K562 (cell line): ENCODE results near the gene BMP6. TPM values are rescaled to one million over a fixed set of nuclear protein-coding genes. Genes with fewer than 3 reads are reported as not detected.

Experiments used
- BRCA1 ChIP-seq, 2 experiments: fragments of 450-650 bp in 1 of 2; sonication (generic) in 1 of 2; formaldehyde crosslinking in 1 of 2; IDR thresholded peaks; 2 replicates each; pipeline versions ENCODE4 v1.5.0 to v1.6.1; 2017 to 2020; ENCODE audit warnings: mild to moderate bottlenecking in 1 of 2, missing genetic modification reagents in 1 of 2
- CBX8 ChIP-seq: fragments of 200-600 bp; sonication (generic); IDR thresholded peaks from 2 replicates; pipeline ENCODE4 v1.6.1; 2012; ENCODE audit warnings: borderline replicate concordance, mixed run types, low read depth, mild to moderate bottlenecking, moderate library complexity, mixed read lengths, low read length, control low read depth, inconsistent platforms; ENCODE audit not compliant: poor library complexity, severe bottlenecking; ENCODE audit errors: extremely low read depth
- CEBPB ChIP-seq: fragments of 450-650 bp; IDR thresholded peaks from 2 replicates; pipeline ENCODE4 v1.6.1; 2016; ENCODE audit warnings: missing genetic modification characterization, missing compliant biosample characterization
- ELF4 ChIP-seq: fragments of 450-650 bp; formaldehyde crosslinking; IDR thresholded peaks from 2 replicates; pipeline ENCODE4 v1.4.0; 2022; ENCODE audit warnings: missing genetic modification characterization
- GTF2E2 ChIP-seq: fragments of 200-800 bp; sonication (Bioruptor generic); IDR thresholded peaks from 2 replicates; pipeline ENCODE4 v1.6.1; 2016; ENCODE audit warnings: missing genetic modification characterization, missing compliant biosample characterization
- MECOM ChIP-seq: fragments of 250-450 bp; sonication (Bioruptor Pico); IDR thresholded peaks from 2 replicates; pipeline ENCODE4 v1.8.0; 2022; ENCODE audit warnings: inconsistent platforms
- MEF2A ChIP-seq: IDR thresholded peaks from 2 replicates; pipeline ENCODE4 v1.6.1; 2011; ENCODE audit warnings: low read depth, mild to moderate bottlenecking, low read length, moderate library complexity; ENCODE audit not compliant: control insufficient read depth
- NCOA1 ChIP-seq: fragments of 450-650 bp; IDR thresholded peaks from 2 replicates; pipeline ENCODE4 v1.6.1; 2016; ENCODE audit warnings: low read depth
- RBBP5 ChIP-seq: fragments of 200-600 bp; sonication (generic); IDR thresholded peaks from 2 replicates; pipeline ENCODE4 v1.6.1; 2012; ENCODE audit warnings: borderline replicate concordance, mild to moderate bottlenecking, low read length, control low read depth, inconsistent platforms; ENCODE audit not compliant: insufficient read depth, poor library complexity, severe bottlenecking
- RBM34 ChIP-seq: fragments of 200-400 bp; formaldehyde crosslinking; IDR thresholded peaks from 2 replicates; pipeline ENCODE4 v1.6.1; 2018; ENCODE audit warnings: low read length, borderline replicate concordance; ENCODE audit not compliant: insufficient read depth
- SAFB ChIP-seq: fragments of 200-400 bp; formaldehyde crosslinking; IDR thresholded peaks from 2 replicates; pipeline ENCODE4 v1.6.1; 2017; ENCODE audit warnings: low read depth, low read length, borderline replicate concordance
- SMAD1 ChIP-seq: fragments of 150-350 bp; IDR thresholded peaks from 2 replicates; pipeline ENCODE4 v1.6.1; 2014; ENCODE audit warnings: low read length, low read depth; ENCODE audit not compliant: partially characterized antibody
- SMAD2 ChIP-seq: fragments of 150-350 bp; IDR thresholded peaks from 2 replicates; pipeline ENCODE4 v1.6.1; 2014; ENCODE audit warnings: low read depth, mild to moderate bottlenecking, low read length
- SMC3 ChIP-seq: conservative IDR thresholded peaks from 2 replicates; pipeline ENCODE4 v1.6.1; 2011; ENCODE audit warnings: low read depth, low read length, improper control_type of control experiment; ENCODE audit not compliant: insufficient read depth
- SRSF3 ChIP-seq: fragments of 200-400 bp; formaldehyde crosslinking; IDR thresholded peaks from 2 replicates; pipeline ENCODE4 v1.6.1; 2016; ENCODE audit warnings: mild to moderate bottlenecking, low read length, moderate library complexity; ENCODE audit not compliant: insufficient read depth
- ZBED1 ChIP-seq: IDR thresholded peaks from 2 replicates; pipeline ENCODE4 v1.6.1; 2014
- ZBTB8A ChIP-seq: fragments of 450-650 bp; IDR thresholded peaks from 2 replicates; pipeline ENCODE4 v1.6.1; 2018; ENCODE audit warnings: mild to moderate bottlenecking, moderate library complexity; ENCODE audit not compliant: partially characterized antibody
- ZNF217 ChIP-seq: sonication (generic); formaldehyde crosslinking; IDR thresholded peaks from 2 replicates; pipeline ENCODE4 v1.8.0; 2022; ENCODE audit warnings: mild to moderate bottlenecking, missing genetic modification reagents
- ZNF699 ChIP-seq: fragments of 250-450 bp; sonication (Bioruptor Pico); IDR thresholded peaks from 2 replicates; pipeline ENCODE4 v1.8.0; 2021; ENCODE audit warnings: mild to moderate bottlenecking, moderate library complexity; ENCODE audit not compliant: insufficient replicate concordance
- polyA plus RNA-seq, 8 experiments: library from polyadenylated mRNA; depleted of rRNA in 4 of 8; stranded (reverse) in 5 of 8; unstranded in 3 of 8; fragments of >200 nt; fragmentation: Nextera tagmentation in 2 of 8; fragmentation: Illumina TruSeq in 1 of 8; extraction: Ambion mirVana in 2 of 8; extraction: Trizol in 1 of 8; gene quantifications; 2 replicates each; pipeline versions ENCODE4 v1.2.1 to v1.2.3, GENCODE V29; 2011 to 2014; ENCODE audit warnings: inconsistent platforms in 1 of 8, missing spikeins in 1 of 8
- total RNA-seq, 7 experiments: library from RNA; depleted of rRNA in 6 of 7; stranded (reverse); fragments of >200 nt in 6 of 7; fragmentation: Illumina TruSeq in 2 of 7; extraction: Trizol in 2 of 7; gene quantifications; 2 replicates each; pipeline versions ENCODE4 v1.2.1 to v1.2.3, GENCODE V29; 2011 to 2021; ENCODE audit warnings: low replicate concordance in 1 of 7
- TF ChIP-seq, protein P1 (sequence below): sonication (generic); formaldehyde crosslinking; IDR thresholded peaks from 2 replicates; pipeline ENCODE4 v1.8.0; 2022; ENCODE audit warnings: mild to moderate bottlenecking, missing genetic modification reagents, borderline replicate concordance
- TF ChIP-seq, protein P2 (sequence below): fragments of 250-450 bp; sonication (Bioruptor Pico); IDR thresholded peaks from 2 replicates; pipeline ENCODE4 v1.5.0; 2021; ENCODE audit warnings: mild to moderate bottlenecking, borderline replicate concordance
- TF ChIP-seq, protein P3 (sequence below): fragments of 450-650 bp; formaldehyde crosslinking; conservative IDR thresholded peaks from 2 replicates; pipeline ENCODE4 v1.4.0; 2022; ENCODE audit warnings: mild to moderate bottlenecking, missing genetic modification characterization

Gene BMP6
- total and polyA plus RNA-seq, 9 of the 15 experiments (the other 6 are each of a cell fraction or from before 2014, with no cell fraction given): 0.01 to 0.13 (median 0.06) TPM; not detected in 3

DNA sequence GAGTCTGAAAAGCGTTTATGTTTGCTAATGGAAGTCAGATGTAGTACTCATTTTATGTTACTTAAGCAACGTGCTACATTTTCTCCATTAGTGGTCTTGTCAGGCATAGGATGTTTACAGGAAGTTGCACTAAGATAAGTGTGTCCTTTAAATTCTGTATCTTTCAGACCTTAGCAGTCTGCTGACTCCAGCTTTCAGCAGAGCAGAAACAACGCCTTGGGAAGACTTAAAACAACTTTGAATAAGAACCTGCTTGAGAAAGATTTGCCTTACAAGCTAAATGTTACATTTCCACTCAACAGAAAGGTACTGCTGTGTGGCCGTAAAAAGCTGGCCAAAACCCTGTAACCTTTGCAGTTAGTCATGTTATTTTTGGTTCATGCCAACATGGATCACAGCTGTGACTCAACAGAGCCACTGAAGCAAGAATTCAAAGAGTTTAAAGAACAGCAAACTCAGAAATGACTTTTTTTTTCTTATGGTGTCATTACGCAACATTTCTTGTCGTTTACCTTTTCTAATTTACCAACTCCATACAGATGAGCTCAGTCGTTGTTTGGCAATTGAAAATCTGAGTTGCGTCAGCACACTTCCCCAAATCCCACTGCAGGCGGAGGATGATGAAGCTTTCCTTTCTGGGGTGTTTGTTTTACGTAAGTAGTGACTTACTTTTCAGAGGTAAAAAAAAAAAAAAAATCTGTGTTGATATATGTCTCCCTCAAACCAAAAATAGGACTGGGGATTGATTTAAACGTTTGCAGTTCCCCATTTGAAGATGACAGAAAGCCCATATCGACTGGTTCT is 27.9 kb upstream of the BMP6 start (continued):
- TF ChIP-seq SRSF3 (no peak), ELF4 (CRISPR knock-in tag) (no peak), NCOA1 (peak; percentile 60; the same call in 1 of the 2 replicates), SMAD2 (no peak), CEBPB (tag) (peak; percentile 100), MEF2A (peak; percentile 8; the same call in 1 of the 2 replicates), SMC3 (no peak), RBM34 (no peak), MECOM (peak; percentile 72; the same call in 1 of the 2 replicates), RBBP5 (no peak), ZBTB8A (no peak), CBX8 (no peak), ZNF217 (no peak), ZNF699 (CRISPR knock-in tag) (no peak), GTF2E2 (no peak), SMAD1 (no peak), SAFB (no peak), BRCA1 (IDR thresholded peaks at IDR 0.05) (no peak), BRCA1 (CRISPR knock-in tag; IDR thresholded peaks at IDR 0.05) (no peak), ZBED1 (no peak)
- TF ChIP-seq, protein P1, sequence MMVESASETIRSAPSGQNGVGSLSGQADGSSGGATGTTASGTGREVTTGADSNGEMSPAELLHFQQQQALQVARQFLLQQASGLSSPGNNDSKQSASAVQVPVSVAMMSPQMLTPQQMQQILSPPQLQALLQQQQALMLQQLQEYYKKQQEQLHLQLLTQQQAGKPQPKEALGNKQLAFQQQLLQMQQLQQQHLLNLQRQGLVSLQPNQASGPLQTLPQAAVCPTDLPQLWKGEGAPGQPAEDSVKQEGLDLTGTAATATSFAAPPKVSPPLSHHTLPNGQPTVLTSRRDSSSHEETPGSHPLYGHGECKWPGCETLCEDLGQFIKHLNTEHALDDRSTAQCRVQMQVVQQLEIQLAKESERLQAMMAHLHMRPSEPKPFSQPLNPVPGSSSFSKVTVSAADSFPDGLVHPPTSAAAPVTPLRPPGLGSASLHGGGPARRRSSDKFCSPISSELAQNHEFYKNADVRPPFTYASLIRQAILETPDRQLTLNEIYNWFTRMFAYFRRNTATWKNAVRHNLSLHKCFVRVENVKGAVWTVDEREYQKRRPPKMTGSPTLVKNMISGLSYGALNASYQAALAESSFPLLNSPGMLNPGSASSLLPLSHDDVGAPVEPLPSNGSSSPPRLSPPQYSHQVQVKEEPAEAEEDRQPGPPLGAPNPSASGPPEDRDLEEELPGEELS (CRISPR knock-in tag): no peak
- TF ChIP-seq, protein P2, sequence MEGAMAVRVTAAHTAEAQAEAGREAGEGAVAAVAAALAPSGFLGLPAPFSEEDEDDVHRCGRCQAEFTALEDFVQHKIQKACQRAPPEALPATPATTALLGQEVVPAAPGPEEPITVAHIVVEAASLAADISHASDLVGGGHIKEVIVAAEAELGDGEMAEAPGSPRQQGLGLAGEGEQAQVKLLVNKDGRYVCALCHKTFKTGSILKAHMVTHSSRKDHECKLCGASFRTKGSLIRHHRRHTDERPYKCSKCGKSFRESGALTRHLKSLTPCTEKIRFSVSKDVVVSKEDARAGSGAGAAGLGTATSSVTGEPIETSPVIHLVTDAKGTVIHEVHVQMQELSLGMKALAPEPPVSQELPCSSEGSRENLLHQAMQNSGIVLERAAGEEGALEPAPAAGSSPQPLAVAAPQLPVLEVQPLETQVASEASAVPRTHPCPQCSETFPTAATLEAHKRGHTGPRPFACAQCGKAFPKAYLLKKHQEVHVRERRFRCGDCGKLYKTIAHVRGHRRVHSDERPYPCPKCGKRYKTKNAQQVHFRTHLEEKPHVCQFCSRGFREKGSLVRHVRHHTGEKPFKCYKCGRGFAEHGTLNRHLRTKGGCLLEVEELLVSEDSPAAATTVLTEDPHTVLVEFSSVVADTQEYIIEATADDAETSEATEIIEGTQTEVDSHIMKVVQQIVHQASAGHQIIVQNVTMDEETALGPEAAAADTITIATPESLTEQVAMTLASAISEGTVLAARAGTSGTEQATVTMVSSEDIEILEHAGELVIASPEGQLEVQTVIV: no peak
- TF ChIP-seq, protein P3, sequence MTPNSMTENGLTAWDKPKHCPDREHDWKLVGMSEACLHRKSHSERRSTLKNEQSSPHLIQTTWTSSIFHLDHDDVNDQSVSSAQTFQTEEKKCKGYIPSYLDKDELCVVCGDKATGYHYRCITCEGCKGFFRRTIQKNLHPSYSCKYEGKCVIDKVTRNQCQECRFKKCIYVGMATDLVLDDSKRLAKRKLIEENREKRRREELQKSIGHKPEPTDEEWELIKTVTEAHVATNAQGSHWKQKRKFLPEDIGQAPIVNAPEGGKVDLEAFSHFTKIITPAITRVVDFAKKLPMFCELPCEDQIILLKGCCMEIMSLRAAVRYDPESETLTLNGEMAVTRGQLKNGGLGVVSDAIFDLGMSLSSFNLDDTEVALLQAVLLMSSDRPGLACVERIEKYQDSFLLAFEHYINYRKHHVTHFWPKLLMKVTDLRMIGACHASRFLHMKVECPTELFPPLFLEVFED (CRISPR knock-in tag): no peak
